Measurements from ENCODE around the gene FECH.
"Not testable (repeated sequence)": the region's sequence is repeated elsewhere in the genome, so short reads cannot be mapped to it uniquely, and the experiment has no call there.

FECH gene

DNA sequence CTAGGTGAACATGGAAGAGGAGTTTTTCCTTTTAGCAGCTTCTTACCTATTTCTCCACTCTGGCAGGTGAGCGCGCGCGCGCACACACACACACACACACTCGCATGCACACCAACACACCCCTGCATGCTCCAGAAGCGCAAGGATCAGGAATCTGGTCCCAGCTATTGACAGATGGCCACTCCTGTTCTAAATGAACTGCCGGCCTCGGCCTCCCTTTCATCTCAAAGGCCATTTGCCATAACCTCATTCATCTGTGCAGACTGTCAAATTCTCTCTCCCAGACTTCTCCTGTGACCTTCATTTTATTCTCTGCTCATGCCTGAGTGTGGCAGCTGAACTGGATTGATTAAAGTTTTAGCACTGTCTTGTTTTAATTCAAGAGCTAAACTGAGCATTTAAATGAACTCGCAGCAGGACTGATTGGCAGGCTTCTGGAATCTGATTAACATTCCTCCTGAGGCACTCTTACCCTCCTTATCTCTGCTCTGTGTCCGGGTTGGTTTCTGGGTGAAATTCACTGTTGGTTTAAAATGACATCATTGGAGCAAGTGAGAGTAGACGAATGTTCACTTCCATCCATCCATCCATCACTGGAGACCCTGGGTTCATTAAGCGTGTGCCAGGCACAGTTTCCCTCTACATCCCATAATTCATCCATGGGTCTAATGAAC is 58.8 kb downstream of the FECH start:
- TF ChIP-seq EZH2 (IDR thresholded peaks at IDR 0.05; ENCODE audit: borderline replicate concordance, low read depth, low read length, severe bottlenecking) = no peak
- TF ChIP-seq, protein P1, sequence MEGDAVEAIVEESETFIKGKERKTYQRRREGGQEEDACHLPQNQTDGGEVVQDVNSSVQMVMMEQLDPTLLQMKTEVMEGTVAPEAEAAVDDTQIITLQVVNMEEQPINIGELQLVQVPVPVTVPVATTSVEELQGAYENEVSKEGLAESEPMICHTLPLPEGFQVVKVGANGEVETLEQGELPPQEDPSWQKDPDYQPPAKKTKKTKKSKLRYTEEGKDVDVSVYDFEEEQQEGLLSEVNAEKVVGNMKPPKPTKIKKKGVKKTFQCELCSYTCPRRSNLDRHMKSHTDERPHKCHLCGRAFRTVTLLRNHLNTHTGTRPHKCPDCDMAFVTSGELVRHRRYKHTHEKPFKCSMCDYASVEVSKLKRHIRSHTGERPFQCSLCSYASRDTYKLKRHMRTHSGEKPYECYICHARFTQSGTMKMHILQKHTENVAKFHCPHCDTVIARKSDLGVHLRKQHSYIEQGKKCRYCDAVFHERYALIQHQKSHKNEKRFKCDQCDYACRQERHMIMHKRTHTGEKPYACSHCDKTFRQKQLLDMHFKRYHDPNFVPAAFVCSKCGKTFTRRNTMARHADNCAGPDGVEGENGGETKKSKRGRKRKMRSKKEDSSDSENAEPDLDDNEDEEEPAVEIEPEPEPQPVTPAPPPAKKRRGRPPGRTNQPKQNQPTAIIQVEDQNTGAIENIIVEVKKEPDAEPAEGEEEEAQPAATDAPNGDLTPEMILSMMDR (IDR thresholded peaks at IDR 0.05; ENCODE audit: borderline replicate concordance, extremely low read depth, low read length, poor library complexity, severe bottlenecking) = no peak
- Histone ChIP-seq H3K4me2 (ENCODE audit: insufficient read depth, low read length) (no peak overlapping the region), H3K27me3 (ENCODE audit: insufficient read depth, low read length, poor library complexity) (no peaks in the 10 kb centered on the region), H3K9ac (ENCODE audit: low read depth, low read length) (no peak overlapping the region), H3K27ac (ENCODE audit: low read length) (no peak overlapping the region), H4K20me1 (ENCODE audit: insufficient read depth, low read length) (no peaks in the 10 kb centered on the region), H3K79me2 (ENCODE audit: insufficient read depth, low read length) (no peaks in the 10 kb centered on the region), H2AFZ (ENCODE audit: low read depth, low read length) (no peak overlapping the region), H3K4me3 (ENCODE audit: low read depth in 1 of 2, low read length in 2 of 2) (no peak overlapping the region), H3K4me1 (ENCODE audit: insufficient read depth, low read length) (no peaks in the 10 kb centered on the region), H3K9me3 (ENCODE audit: insufficient read depth, low read length, severe bottlenecking) (no peaks in the 10 kb centered on the region), H3K36me3 (ENCODE audit: insufficient read depth, low read length) (no peaks in the 10 kb centered on the region)
- no peak for ATAC-seq (ENCODE audit: insufficient read depth, low read depth)
- no peak for DNase-seq

DNA sequence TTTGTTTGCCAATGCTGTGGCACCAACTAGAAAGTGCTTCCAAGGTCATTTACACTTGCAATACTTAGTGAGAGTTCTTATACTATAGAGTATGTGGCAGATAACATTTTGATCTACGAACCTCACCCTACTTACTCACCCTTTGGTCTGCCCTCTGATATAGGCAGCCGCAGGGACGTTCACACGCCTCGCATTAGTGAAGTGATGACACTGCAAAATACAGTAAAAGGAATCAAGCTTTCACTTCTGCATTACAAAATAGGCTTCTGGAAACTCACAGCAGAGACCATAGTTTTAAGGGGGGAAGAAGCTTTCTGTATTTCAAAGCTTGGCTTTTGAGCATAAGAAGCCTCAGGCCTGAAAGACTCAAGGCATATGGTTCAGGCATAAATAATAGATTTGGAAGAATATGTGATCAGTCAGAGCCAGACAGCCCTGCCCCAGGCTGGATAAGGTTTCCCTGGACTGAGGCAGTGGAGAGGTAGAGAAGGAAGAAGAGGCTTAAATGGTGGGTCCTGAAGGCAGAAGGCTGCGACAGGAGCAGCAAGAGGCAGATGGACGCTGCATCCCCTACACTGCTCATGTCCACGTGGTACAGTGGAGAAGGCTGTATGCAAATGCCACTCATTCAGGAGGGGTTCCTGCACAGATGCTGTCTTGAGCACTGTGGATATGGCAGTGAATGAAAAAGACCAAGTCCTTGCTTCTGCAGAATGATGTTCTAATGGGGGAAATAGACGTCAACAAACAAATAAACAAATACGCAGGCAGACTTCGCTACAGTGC is 63.1 kb downstream of the FECH start:
- DNase-seq = no peak
- TF ChIP-seq, protein P1 (IDR thresholded peaks at IDR 0.05; ENCODE audit: borderline replicate concordance, extremely low read depth, low read length, poor library complexity, severe bottlenecking) = no peak
- H3K4me3 ChIP-seq (ENCODE audit: low read depth in 1 of 2, low read length in 2 of 2) = no peak overlapping the region

DNA sequence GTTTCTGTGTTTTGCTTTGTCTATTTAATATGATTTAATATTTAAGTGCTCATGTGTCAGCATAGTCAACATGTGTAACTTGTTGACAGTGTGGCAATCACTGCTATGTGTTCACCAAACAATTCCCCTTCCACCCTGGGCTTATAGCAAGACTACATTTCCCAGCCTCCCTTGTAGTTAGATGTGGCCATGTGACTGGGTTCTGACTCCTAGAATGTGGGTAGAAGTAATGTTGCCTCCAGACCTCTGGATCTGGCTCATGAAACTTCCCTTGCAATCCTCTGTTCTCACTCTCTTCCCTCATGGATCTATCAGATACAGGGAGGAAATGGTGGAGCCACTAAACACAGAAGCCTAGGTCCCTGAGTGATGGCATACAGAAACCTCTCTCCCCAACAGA is 64.2 kb downstream of the FECH start:
- H4K20me1 ChIP-seq (ENCODE audit: insufficient read depth, low read length); H3K27me3 ChIP-seq (ENCODE audit: insufficient read depth, low read length, poor library complexity); H3K79me2 ChIP-seq (ENCODE audit: insufficient read depth, low read length); H3K4me3 ChIP-seq (ENCODE audit: low read depth in 1 of 2, low read length in 2 of 2); DNase-seq; H3K9me3 ChIP-seq (ENCODE audit: insufficient read depth, low read length, severe bottlenecking); ATAC-seq (ENCODE audit: insufficient read depth, low read depth); H3K36me3 ChIP-seq (ENCODE audit: insufficient read depth, low read length); H3K27ac ChIP-seq (ENCODE audit: low read length); H3K4me1 ChIP-seq (ENCODE audit: insufficient read depth, low read length); H2AFZ ChIP-seq (ENCODE audit: low read depth, low read length); H3K4me2 ChIP-seq (ENCODE audit: insufficient read depth, low read length); H3K9ac ChIP-seq (ENCODE audit: low read depth, low read length): not testable (repeated sequence)

More for the DNA sequence above, 63.1 kb downstream of the FECH start:
- H4K20me1 ChIP-seq (ENCODE audit: insufficient read depth, low read length) = no peaks in the 10 kb centered on the region
- no peak overlapping the region for H3K27ac ChIP-seq (ENCODE audit: low read length)
- no peaks in the 10 kb centered on the region for H3K27me3 ChIP-seq (ENCODE audit: insufficient read depth, low read length, poor library complexity)
- no peak for ATAC-seq (ENCODE audit: insufficient read depth, low read depth)
- H3K9me3 ChIP-seq (ENCODE audit: insufficient read depth, low read length, severe bottlenecking) = no peaks in the 10 kb centered on the region
- no peak overlapping the region for H3K9ac ChIP-seq (ENCODE audit: low read depth, low read length)
- H3K4me2 ChIP-seq (ENCODE audit: insufficient read depth, low read length) = no peak overlapping the region
- H3K4me1 ChIP-seq (ENCODE audit: insufficient read depth, low read length) = no peaks in the 10 kb centered on the region
- no peak overlapping the region for H2AFZ ChIP-seq (ENCODE audit: low read depth, low read length)
- H3K79me2 ChIP-seq (ENCODE audit: insufficient read depth, low read length) = no peaks in the 10 kb centered on the region
- no peaks in the 10 kb centered on the region for H3K36me3 ChIP-seq (ENCODE audit: insufficient read depth, low read length)

DNA sequence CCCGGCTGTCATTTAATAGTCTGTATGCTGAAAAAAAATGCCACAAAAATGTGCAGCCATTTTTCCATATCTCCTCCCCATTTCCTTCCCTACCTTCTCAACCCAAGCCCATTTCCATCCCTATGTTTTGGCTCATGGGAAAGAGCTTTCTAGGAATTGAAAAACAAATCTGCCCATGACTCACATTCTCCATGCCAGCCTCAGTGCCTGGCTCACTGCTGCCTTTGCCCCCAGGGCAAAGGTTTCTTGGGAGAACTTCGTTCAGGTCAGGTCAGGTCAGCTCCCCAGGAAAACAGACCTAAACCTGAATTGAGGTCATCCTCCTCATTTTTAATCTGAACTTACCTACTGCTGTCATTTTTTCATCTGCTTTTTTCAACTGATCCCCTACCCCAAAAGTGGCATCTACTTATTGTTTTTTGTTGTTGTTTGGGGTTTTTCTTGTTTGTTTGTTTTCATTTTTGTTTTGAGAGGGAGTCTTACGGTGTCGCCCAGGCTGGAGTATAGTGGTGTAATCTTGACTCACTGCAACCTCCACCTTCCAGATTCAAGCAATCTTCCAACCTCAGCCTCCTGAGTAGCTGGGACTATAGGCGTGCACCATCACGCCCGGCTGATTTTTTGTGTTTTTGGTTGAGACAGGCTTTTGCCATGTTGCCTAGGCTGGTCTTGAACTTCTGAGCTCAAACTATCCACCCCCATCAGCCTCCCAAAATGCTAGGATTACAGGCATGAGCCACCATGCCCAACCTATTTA is 66.7 kb downstream of the FECH start:
- Histone ChIP-seq H3K4me2 (ENCODE audit: insufficient read depth, low read length) (no peak overlapping the region), H3K4me1 (ENCODE audit: insufficient read depth, low read length) (no peaks in the 10 kb centered on the region), H4K20me1 (ENCODE audit: insufficient read depth, low read length) (no peaks in the 10 kb centered on the region), H3K27me3 (ENCODE audit: insufficient read depth, low read length, poor library complexity) (no peaks in the 10 kb centered on the region), H3K9me3 (ENCODE audit: insufficient read depth, low read length, severe bottlenecking) (no peaks in the 10 kb centered on the region), H3K79me2 (ENCODE audit: insufficient read depth, low read length) (no peaks in the 10 kb centered on the region), H3K36me3 (ENCODE audit: insufficient read depth, low read length) (no peaks in the 10 kb centered on the region), H3K4me3 (ENCODE audit: low read depth in 1 of 2, low read length in 2 of 2) (no peak overlapping the region), H2AFZ (ENCODE audit: low read depth, low read length) (no peak overlapping the region), H3K9ac (ENCODE audit: low read depth, low read length) (no peak overlapping the region), H3K27ac (ENCODE audit: low read length) (no peak overlapping the region)
- no peak for DNase-seq
- no peak for TF ChIP-seq EZH2 (IDR thresholded peaks at IDR 0.05; ENCODE audit: borderline replicate concordance, low read depth, low read length, severe bottlenecking)
- TF ChIP-seq, protein P1 (IDR thresholded peaks at IDR 0.05; ENCODE audit: borderline replicate concordance, extremely low read depth, low read length, poor library complexity, severe bottlenecking) = no peak
- no peak for ATAC-seq (ENCODE audit: insufficient read depth, low read depth)

Data from DND-41 (cell line).